Measurements from ENCODE around the gene ZFP42. TPM values are rescaled to one million over a fixed set of nuclear protein-coding genes. Genes with fewer than 3 reads are reported as not detected.

ZFP42 gene
- total RNA-seq, 1 experiment from 2014 or later: not detected

- TF ChIP-seq, protein P1, sequence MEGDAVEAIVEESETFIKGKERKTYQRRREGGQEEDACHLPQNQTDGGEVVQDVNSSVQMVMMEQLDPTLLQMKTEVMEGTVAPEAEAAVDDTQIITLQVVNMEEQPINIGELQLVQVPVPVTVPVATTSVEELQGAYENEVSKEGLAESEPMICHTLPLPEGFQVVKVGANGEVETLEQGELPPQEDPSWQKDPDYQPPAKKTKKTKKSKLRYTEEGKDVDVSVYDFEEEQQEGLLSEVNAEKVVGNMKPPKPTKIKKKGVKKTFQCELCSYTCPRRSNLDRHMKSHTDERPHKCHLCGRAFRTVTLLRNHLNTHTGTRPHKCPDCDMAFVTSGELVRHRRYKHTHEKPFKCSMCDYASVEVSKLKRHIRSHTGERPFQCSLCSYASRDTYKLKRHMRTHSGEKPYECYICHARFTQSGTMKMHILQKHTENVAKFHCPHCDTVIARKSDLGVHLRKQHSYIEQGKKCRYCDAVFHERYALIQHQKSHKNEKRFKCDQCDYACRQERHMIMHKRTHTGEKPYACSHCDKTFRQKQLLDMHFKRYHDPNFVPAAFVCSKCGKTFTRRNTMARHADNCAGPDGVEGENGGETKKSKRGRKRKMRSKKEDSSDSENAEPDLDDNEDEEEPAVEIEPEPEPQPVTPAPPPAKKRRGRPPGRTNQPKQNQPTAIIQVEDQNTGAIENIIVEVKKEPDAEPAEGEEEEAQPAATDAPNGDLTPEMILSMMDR (conservative IDR thresholded peaks at IDR 0.05; ENCODE audit: low read depth, low read length): no peak
- TF ChIP-seq EZH2 (IDR thresholded peaks at IDR 0.05; ENCODE audit: low read length, unreplicated experiment) (no peak), EZH2phosphoT487 (IDR thresholded peaks at IDR 0.05; ENCODE audit: borderline replicate concordance, low read length) (no peak)
- no peak overlapping the region for H3K4me3 ChIP-seq (ENCODE audit: low read length)
- CTCF ChIA-PET: no interaction called here
These were observed 11.8 kb upstream of the ZFP42 start for GRCh38 chr4:187983746-187984145.

GRCh38 chr4:187992971-187993370 is 2.6 kb upstream of the ZFP42 start:
- Histone ChIP-seq H3K9ac (ENCODE audit: low read length) (no peak overlapping the region), H3K9me3 (ENCODE audit: low read length) (no peaks in the 10 kb centered on the region), H3K27ac (ENCODE audit: low read length) (no peak overlapping the region), H3K27me3 (ENCODE audit: low read length) (no peaks in the 10 kb centered on the region), H3K4me1 (ENCODE audit: insufficient read depth, low read length) (no peaks in the 10 kb centered on the region), H3K79me2 (ENCODE audit: low read length) (no peaks in the 10 kb centered on the region), H3F3A (ENCODE audit: low read length, unreplicated experiment) (no peaks in the 10 kb centered on the region), H2AFZ (ENCODE audit: low read length) (peak overlapping the region; percentile 55; the same call in 1 of the 2 replicates), H3K4me3 (ENCODE audit: low read length) (no peak overlapping the region), H4K20me1 (ENCODE audit: low read length) (no peaks in the 10 kb centered on the region), H3K4me2 (ENCODE audit: low read length) (no peak overlapping the region), H3K9me2 (replicated peaks; ENCODE audit: low read length) (no peaks in the 10 kb centered on the region), H3K36me3 (ENCODE audit: low read depth, low read length) (no peaks in the 10 kb centered on the region)
- no TSS peak for BruUV-seq (replicated peaks)
- TF ChIP-seq, protein P1 (conservative IDR thresholded peaks at IDR 0.05; ENCODE audit: low read depth, low read length): no peak
- POLR2A ChIA-PET (ENCODE audit: unreplicated experiment): no interaction called here
- intact Hi-C loops (cut with micrococcal nuclease): no loop called here
- ATAC-seq (no peak), DNase-seq (peak; percentile 5)
- CTCF ChIA-PET: no interaction called here

More at GRCh38 chr4:187983746-187984145, 11.8 kb upstream of the ZFP42 start:
- H2AFZ ChIP-seq (ENCODE audit: low read length): no peak overlapping the region
- no peaks in the 10 kb centered on the region for H3K4me1 ChIP-seq (ENCODE audit: insufficient read depth, low read length)
- no peak for ATAC-seq
- H3K36me3 ChIP-seq (ENCODE audit: low read depth, low read length): no peaks in the 10 kb centered on the region
- H3K4me2 ChIP-seq (ENCODE audit: low read length): no peak overlapping the region
- no peaks in the 10 kb centered on the region for H3K27me3 ChIP-seq (ENCODE audit: low read length)
- no peaks in the 10 kb centered on the region for H3K9me2 ChIP-seq (replicated peaks; ENCODE audit: low read length)
- no peaks in the 10 kb centered on the region for H3K9me3 ChIP-seq (ENCODE audit: low read length)
- no peaks in the 10 kb centered on the region for H4K20me1 ChIP-seq (ENCODE audit: low read length)
- POLR2A ChIA-PET (ENCODE audit: unreplicated experiment): no interaction called here
- intact Hi-C loops (cut with micrococcal nuclease): no loop called here
- BruUV-seq (replicated peaks): no TSS peak
- no peaks in the 10 kb centered on the region for H3F3A ChIP-seq (ENCODE audit: low read length, unreplicated experiment)
- H3K79me2 ChIP-seq (ENCODE audit: low read length): no peaks in the 10 kb centered on the region
- no peak for DNase-seq
- H3K9ac ChIP-seq (ENCODE audit: low read length): no peak overlapping the region
- H3K27ac ChIP-seq (ENCODE audit: low read length): no peak overlapping the region

- DNase-seq (peak; percentile 49), ATAC-seq (no peak)
- no peaks in the 10 kb centered on the region for H3K4me1 ChIP-seq (ENCODE audit: insufficient read depth, low read length)
- no peak overlapping the region for H3K4me2 ChIP-seq (ENCODE audit: low read length)
- POLR2A ChIA-PET (ENCODE audit: unreplicated experiment): no interaction called here
- H3F3A ChIP-seq (ENCODE audit: low read length, unreplicated experiment): no peaks in the 10 kb centered on the region
- H3K27me3 ChIP-seq (ENCODE audit: low read length): no peaks in the 10 kb centered on the region
- no peak overlapping the region for H3K27ac ChIP-seq (ENCODE audit: low read length)
- no peaks in the 10 kb centered on the region for H3K9me2 ChIP-seq (replicated peaks; ENCODE audit: low read length)
- no peaks in the 10 kb centered on the region for H3K36me3 ChIP-seq (ENCODE audit: low read depth, low read length)
- H3K9me3 ChIP-seq (ENCODE audit: low read length): no peaks in the 10 kb centered on the region
- H3K4me3 ChIP-seq (ENCODE audit: low read length): no peak overlapping the region
- intact Hi-C loops (cut with micrococcal nuclease): no loop called here
- H3K79me2 ChIP-seq (ENCODE audit: low read length): no peaks in the 10 kb centered on the region
- BruUV-seq (replicated peaks): no TSS peak
- H2AFZ ChIP-seq (ENCODE audit: low read length): no peak overlapping the region
- no peak overlapping the region for H3K9ac ChIP-seq (ENCODE audit: low read length)
- CTCF ChIA-PET: interaction anchor here (0.5 kb wide), 1 partner anchor 577 kb away, joined by 3 read pairs; no protein-coding TSS in a partner anchor
- no peaks in the 10 kb centered on the region for H4K20me1 ChIP-seq (ENCODE audit: low read length)
- no peak for TF ChIP-seq EZH2phosphoT487 (IDR thresholded peaks at IDR 0.05; ENCODE audit: borderline replicate concordance, low read length)
- TF ChIP-seq, protein P1 (conservative IDR thresholded peaks at IDR 0.05; ENCODE audit: low read depth, low read length): peak; percentile 49
These were observed 1.7 kb upstream of the ZFP42 start for GRCh38 chr4:187993827-187994226.
